ELR (cell line): ENCODE data around the gene RPL9.
"Not testable (repeated sequence)": the region's sequence is repeated elsewhere in the genome, so short reads cannot be mapped to it uniquely, and the experiment has no call there.

Experiments
- DNase-seq: peaks from one replicate; pipeline ENCODE4 v3.0.0-alpha.2; 2015; ENCODE audit warnings: low read depth

RPL9 gene

DNA sequence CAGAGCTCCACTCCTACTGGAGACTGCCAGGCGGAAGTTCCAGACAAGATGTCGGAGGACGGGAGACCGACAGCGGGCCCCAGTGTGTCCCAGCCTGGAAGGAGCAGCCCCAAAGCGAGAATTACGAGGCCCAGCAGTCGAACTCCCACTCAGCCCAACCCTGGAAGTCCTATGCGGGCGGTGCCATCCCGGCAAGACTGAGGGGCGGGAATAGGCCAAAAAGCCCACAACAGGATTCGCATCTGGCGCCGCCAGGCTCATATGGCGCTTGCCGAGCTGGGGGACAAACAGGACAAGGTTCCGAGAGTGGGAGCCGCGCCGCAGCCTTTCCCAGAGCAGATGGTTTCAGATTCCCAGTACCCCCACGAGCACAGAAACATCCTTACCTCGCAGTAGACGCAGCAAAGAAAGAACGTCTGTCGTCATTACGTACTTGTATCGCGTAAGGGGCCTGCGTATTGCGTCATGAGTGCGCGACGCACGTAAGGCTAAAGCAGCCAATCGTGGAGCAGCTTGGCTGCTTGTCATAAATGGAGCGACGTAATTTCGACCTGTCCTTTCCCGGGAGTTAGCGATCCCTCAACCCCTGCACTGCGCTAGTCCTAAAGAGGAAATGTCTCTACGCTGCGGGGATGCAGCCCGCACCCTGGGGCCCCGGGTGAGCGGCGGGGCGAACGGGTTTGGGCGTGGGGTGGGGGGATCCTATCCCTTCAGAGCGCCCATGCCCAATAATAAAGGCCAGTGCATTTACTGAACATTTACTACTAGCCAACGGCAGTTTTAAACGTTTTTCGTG, at the start of gene RPL9, which contains the start of gene LIAS:
TSS of gene RPL9 (minus strand) at position 418 of the 796 bp plus-strand sequence. CDS start 483 bp downstream, outside the sequence.
TSS of gene LIAS (plus strand) at position 552 of the 796 bp plus-strand sequence. CDS start at position 614, 62 bp downstream.
- peak; percentile 99 for DNase-seq

DNA sequence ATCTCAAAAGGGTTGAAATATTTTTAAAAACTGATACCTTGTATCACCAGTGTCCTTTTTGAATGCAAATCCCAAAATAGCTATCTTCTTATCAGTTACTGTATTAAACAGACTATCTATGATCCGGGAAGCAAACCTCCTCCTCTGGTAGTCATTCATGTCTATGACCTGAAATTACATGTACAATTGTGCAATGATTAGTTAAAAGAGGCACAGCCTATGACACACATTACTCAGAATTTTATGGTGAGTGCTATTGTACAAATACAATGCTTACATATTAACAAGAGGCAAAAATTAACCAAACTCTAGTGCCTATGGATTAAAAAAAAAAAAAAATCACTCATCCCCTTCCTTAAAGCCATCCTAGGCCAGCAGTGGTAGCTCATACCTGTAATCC, 46.9 kb upstream of the RPL9 start:
- no peak for DNase-seq

DNA sequence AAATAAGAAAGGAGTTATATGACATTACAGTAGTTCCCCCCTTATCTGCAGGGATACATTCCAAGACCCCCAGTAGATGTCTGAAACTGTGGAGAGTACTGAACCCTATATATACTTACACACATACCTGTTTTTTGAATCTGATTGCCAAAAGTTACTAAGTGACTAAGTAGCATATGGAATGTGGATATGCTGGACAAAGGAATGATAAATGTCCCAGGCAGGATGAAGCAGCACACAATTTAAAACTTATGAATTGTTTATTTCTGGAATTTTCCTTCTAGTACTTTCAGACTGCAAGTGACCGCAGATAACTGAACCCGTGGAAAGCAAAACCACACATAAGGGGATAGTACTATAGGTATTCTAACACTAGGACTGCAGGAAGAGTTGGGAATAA, 45.8 kb upstream of the RPL9 start:
- DNase-seq, result no peak

DNA sequence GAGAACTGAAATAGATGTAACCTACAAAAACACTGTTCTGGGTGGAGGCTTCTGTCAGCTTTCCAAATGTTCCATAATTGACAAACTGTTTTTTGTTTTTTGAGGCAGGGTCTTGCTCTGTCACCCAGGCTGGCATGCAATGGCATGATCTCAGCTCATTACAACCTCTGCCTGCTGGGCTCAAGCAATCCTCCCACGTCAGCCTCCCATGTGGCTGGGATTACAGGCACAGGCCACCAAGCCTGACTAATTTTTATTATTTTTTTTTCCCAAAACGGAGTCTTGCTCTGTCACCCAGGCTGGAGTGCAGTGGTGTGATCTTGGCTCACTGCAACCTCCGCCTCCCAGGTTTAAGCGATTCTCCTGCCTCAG, 43.9 kb upstream of the RPL9 start:
- DNase-seq, result not testable (repeated sequence)

DNA sequence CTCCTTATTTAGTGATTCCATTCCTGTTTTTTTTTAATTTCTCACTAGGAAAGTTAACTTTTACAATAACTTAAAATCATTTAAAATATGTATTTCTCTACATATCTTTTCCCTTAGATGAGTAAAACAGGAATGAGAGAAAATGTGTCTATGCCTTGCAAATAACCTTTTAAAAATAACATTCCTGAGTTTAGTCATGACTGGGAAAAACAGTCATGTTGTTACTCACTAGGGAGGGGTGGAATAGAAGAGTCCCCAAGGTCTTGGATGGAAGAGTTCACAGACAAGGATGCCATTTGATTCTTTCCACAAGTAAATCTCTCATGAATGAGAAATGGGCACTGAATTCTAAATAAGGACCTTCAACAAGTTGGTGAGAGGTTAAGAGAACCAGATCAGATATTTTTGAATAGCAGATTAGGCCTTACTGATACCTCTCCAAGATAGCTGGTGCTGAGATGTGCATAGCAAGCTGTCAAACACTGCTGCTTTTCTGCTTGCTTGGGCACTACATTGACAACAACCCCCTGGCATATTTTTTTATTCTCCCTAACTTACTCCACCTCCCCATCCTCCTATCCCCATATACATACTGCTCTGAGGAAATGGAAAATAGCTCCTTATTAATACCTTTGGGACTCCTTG, 43.4 kb upstream of the RPL9 start:
- DNase-seq, result peak; percentile 84

DNA sequence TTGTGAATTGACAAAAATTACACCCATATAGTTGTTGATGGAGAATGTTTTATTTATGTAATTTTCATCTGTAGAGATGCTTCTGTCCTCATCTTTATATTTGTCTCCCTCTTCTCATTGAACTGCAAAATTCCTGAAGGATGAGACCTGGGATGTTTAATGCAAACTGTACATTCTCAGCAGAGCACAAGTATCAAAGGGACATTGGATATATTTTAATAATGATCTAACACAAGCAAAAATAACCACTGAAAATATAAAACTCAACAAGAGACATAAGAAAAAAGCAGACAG, 40.0 kb upstream of the RPL9 start:
- no peak for DNase-seq

DNA sequence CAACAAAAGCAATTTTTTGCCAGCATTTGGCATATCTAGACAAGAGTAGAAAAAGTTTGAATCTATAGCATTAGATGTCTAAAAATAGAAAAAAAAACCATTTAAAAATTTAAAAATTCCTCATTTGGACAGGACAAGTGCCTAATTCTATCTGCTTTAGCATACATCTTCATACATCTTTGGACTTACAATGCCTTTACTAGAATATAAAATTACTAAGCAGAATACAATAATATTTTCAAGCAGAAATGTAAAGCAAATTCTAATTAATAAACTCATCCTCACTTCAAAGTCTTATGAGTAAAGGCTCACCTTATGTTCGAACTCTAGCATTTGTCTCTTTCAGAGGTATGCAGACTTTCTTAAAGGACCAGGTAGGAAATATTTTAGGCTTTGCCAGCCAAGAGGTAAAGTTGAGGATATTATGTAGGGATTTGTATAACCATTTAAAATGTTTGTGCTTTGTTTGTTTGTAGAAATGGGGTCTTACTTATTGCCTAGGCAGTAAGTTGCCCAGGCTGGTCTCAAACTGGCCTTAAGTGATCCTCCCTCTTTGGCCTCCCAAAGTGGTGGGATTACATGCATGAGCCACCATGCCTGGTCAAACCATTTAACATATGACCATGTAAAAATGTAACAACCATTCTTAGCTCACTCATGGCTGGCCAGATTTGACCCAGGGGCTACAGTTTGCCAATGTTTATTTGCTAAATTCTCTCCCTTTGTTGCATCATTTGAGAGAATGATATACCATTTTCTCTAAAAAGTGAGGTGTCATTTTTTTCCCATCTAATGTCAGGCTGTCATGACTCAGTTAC, 39.4 kb upstream of the RPL9 start:
- no peak for DNase-seq

DNA sequence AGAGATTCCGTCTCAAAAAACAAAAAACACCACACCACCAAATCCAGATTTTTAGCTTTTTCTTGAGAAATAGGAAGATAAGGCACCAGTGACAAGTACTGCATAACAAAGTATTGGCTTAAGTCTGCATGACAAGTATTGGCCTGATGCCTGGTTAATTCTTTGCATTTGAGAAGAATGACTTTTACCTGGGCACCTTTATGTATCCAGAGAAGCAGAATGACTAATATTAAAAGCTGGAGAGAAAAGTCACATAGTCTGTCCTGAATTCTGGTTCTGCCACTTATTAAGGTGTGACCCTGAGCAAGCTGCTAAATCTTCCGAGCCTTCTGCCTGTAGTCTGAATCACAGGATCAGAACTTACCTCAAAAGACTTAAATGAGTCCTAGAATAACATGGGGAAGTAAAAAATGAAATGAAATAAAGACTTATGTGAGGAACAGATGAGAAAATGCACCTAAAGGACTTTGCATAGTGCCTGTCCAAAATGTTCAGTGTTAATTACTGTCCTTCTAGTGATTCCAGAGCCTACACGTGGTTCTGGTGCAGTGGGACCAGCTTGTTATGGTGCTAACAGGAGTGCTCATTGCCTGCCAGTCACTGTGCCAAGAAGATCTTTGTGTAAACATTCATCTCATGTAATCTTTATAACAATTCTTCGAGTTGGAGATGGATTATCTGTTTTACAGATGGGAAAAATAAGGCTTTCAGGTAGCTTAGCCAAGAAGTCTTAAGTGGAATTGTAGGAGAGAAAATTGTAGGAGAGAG, 36.9 kb upstream of the RPL9 start:
- DNase-seq, result no peak

DNA sequence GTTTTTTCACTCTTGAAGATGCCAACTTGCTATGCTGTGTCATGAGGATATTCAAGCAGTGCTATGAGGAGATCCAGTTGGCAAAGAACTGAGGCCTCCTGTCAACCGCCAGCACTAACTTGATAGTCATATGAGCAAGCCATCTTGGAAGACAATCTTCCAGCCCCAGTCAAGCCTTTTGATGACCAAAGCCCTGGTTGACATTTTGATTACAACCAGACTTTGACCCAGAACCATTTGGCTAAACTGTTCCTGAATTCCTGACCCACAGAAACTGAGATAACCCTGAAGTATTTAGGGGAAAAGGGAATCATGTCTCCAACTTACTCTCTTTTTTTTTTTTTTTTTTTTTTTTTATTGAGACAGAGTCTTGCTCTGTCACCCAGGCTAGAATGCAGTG, 35.6 kb upstream of the RPL9 start:
- no peak for DNase-seq

DNA sequence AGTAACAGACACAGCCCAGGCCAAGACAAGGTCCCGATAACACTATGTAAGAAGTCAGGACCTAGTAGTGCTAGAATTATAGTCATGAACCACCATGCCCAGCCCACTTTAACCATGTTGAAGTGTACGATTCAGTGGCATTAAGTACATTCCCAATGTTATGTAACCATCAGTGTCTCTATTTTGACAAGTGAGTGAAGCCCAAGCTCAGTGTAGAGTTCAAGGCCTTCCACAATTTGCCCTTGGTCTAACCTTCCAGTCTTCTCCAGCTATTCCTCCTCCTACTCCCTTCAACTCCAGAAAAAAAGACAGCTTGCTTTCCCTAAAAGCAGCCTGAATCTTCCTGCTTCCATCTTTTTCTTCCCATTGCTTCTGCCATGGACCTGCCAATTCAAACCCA, 31.6 kb upstream of the RPL9 start:
- DNase-seq, result no peak

DNA sequence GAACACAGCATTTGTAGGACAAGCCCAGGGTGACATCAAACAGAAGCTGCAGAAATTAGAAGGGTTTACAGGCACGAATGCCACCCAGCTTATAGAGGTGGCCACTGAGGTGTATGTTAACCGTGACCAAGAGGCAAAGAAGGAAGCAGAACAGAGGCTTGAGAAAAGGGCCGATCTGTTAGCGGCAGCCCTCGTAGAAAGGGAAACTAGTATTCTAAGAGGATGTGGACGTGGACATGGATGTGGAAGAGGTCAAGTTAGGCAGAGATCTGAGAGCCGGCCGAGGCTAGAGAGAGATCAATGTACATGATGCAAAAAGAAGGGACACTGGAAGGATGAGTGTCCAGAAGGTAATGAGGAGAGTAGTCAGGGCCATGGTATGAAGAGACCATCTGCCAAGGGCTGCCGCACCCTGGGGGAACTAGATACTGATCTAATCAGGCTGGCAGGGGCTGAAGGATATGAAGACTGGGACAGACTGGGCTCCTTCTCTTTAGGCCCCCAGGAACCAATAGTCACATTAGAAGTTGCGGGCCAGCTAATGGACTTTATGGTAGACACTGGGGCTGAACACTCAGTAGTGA, 27.6 kb upstream of the RPL9 start:
- DNase-seq, result no peak

DNA sequence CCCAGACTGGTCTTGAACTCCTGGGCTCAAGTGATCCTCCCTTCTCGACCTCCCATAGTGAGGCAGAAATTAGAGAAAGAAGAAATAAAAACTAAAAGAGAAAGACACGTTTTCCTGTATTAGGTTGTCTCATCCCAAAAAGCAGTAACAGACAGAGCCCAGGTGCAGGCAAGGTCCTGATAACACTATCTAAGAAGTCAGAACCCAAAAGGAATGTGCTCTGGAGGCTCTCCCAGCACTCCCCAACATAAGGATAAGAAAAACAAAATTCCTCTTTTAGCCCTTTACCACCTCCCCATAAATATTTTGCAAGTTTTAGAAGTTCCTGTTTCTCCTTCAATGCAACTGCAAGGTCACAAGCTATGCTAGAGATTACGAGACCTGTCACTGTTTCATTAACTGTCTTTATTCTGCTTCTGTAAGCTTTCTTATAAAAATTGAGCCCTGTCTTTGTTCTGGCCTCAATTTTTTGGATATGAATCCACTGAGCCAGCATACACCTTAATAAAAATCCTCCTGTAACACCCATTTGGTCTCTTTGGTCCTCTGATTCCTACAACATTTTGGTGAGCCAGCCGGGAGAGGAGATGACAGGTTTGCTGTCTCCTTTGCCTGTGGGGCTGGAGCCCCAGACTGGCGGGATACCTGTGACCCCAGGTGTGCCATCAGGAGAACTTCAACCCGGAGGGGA, 26.0 kb upstream of the RPL9 start:
- no peak for DNase-seq

DNA sequence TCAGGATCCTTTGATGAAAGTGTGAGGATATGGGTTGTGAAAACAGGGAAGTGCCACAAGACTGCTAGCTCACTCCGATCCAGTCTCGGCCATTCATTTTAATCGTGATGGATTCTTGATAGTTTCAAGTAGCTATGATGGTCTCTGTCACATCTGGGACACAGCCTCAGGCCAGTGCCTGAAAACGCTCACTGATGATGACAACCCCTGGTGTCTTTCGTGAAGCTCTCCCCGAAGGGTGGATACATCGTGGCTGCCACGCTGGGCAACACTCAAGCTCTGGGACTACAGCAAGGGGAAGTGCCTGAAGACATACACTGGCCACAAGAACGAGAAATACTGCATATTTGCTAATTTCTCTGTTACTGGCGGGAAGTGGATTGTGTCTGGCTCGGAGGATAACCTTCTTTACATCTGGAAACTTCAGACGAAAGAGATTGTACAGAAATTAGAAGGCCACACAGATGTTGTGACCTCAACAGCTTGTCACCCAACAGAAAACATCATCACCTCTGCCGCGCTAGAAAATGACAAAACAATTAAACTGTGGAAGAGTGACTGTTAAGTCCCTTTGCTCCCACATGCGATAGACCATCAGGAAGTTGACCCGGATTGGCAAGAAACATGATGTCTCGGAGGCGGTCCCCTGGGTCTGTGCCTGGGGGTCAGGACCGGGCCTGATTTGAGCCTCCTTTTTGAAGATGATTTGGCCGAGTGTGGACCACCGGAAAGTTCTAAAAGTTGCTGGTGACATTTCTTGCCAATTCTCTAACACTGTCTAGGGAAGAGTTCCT, 22.4 kb upstream of the RPL9 start:
- DNase-seq, result no peak

DNA sequence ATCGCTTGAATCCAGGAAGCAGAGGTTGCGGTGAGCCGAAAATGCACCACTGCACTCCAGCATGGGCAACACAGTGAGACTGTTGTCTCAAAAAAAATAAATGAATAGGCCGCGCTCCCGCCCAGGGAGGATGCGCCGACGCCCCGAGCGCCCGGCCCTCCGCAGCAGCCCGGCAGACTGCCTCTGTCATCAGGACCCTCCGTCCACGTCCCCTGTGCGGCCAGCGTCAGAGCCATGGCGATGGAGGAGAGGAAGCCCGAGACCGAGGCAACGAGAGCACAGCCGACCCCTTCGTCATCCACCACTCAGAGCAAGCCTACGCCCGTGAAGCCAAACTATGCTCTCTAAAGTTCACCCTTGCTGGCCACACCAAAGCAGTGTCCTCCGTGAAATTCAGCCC, 21.5 kb upstream of the RPL9 start:
- DNase-seq, result no peak

DNA sequence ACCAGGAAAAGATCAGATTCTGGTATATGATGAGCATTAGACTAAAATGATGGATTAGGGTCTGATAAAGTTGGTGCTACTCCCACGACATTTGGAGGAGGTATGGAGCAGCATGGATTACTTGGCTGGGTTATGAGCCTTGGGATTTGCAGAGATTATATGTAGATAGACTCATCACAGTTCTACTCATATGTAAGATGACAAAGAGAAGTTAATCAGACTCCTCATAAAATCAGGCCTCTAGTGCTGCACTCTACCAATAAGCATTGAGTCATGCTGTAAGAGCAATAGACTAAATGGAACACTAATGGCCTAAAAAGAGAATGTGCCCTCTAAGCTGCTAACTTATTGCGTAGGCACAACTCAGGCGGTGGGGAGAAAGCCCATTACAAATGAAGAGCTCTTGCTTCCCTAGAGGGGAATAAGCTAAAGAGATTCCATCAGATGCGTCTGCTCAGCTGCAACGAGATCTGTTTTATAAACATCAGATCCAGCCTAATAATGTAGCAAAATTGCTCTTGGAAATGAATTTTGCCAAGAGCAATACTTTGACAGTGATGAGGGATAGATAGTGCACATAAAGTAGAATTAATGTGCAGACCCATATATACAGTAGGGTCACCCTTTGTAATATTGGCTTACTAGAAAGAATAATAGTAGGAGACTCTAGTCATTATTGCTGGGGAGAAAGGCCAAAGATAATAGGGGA, 17.6 kb upstream of the RPL9 start:
- DNase-seq, result no peak

DNA sequence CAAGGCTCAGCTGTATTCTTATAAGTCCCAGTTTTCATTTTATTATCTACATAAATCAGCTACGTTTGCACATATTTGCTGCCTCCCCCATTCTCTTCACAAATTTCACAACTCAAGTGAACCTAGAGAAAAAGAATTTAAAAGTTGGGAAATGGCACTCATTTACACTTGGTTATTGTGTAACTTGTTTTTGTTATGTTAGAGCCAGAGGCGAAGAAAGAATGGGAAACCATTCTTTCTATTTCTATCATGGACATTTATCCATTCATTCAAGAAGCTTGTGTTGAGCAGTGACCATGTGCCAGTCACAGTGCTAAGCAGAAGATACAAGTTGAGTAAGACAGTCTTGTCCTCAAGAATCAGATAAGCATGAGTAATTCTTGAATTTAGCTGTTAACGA, 13.7 kb upstream of the RPL9 start:
- no peak for DNase-seq

DNA sequence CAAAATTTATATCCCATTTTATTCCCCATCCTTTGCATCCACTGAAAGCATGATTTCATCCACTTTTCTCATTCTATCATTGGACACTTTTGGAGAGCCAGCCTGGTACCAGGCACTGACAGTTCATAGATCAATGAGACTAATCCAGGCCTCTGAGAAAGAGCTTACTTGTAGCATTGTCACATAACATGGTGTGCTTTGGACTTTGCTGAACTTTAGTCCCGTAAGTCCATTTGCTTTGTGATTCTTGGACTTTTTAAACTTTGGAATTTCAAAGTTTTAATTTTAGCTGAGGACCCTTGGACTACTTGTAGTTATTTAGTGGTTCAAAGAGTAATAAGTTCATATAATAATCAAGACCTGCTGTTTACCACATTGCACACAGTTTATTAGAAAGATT, 11.7 kb upstream of the RPL9 start:
- no peak for DNase-seq

DNA sequence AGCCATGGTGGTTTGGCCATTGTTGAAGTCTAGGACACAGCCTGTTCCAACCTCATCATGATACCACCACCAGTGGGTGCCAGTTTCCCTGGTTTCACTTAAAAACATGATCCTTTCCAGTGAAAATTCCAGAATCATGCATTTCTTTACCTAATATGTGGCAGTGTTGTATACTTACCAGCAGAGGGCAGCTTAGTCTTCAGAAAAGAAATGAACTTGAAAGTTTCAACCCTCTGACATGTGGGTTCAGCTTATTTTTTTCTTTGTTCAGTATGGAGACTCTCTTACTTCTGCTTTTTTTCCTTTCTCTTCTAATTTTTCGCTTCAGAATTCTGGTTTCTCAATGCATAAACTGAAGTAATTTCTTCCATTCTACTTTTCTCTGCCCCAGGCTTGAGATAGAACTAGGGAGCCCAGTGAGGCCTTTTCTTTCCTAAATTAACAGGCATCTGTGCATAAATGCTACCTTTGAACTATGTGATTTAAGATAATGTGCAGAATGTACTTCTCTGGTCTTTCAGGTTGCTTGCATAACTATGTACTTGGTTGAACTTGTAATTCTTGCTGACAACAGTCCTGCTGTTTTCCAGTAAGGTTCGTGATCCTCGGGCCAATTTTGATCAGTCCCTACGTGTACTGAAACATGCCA, 10.8 kb upstream of the RPL9 start:
- peak; percentile 89 for DNase-seq

DNA sequence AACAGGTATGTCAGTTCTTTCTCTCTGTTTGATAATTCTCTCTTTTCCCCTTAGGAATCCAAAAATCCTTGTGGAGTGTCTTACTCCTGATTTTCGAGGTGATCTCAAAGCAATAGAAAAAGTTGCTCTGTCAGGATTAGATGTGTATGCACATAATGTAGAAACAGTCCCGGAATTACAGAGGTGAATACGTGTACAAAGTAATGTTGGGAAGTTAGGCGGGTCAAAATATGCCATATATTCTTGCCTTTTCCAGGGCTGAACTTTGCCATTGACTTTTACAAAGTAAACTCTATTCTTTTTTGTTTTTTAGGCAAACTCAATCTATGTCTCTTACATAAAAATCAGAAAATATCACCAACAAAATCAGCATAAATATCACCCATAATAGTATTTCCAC, 8.7 kb upstream of the RPL9 start:
- no peak for DNase-seq
